ENCODE data around the gene SH3TC1.

- TF ChIP-seq POLR2A (IDR thresholded peaks at IDR 0.05) = no peak
- no peak for TF ChIP-seq CTCF (IDR thresholded peaks at IDR 0.05)
- TF ChIP-seq EP300 (IDR thresholded peaks at IDR 0.05) = no peak
Observed at GRCh38 chr4:8280158-8280875, 81.2 kb downstream of the SH3TC1 start.
